Stimulated activated naive CD8-positive, alpha-beta T cell treated with anti-CD3 and anti-CD28 coated beads, Interleukin-15, amount 100 ng/mL, for 72 hours (primary cell): ENCODE results near the gene PRICKLE3.
A peak's percentile ranks its signal among the peaks of the same experiment; 100 is the strongest.

Source experiments
- ATAC-seq: fragments of 150-1000 bp; cut with Tn5 transposase; 2 replicates; pipeline ENCODE4 v1.10.0; 2021; ENCODE audit warnings: mild to moderate bottlenecking, moderate library complexity
- DNase-seq, 2 donors: peaks; one replicate each; pipeline ENCODE4 v3.0.0; 2021 to 2022
- H3K27ac Mint-ChIP-seq, 2 donors: one replicate each; pipeline ENCODE4 v1.8.0; 2022; ENCODE audit warnings: mild to moderate bottlenecking in 2 of 2, mixed read lengths in 2 of 2, moderate library complexity in 2 of 2
- H3K27me3 Mint-ChIP-seq: one replicate; pipeline ENCODE4 v1.8.0; 2022; ENCODE audit warnings: mixed read lengths
- H3K4me1 Mint-ChIP-seq: one replicate; pipeline ENCODE4 v1.8.0; 2022; ENCODE audit warnings: mild to moderate bottlenecking, mixed read lengths
- H3K4me3 Mint-ChIP-seq, 2 donors: one replicate each; pipeline ENCODE4 v1.8.0; 2022; ENCODE audit warnings: mild to moderate bottlenecking in 2 of 2, mixed read lengths in 2 of 2, moderate library complexity in 1 of 2
- H3K9me3 Mint-ChIP-seq, 2 donors: one replicate each; pipeline ENCODE4 v1.8.0; 2022; ENCODE audit warnings: mixed read lengths in 2 of 2

Gene PRICKLE3

GRCh38 chrX:49186125-49187027 lies at the start of gene PRICKLE3:
Gene PRICKLE3 (minus strand): TSS chrX:49186373. CDS start chrX:49186297, 76 bp downstream.
- ATAC-seq (peak; percentile 31), DNase-seq (peak; percentile 64 to 78)
- peak within 1 kb of the TSS; percentile 86 to 94 for H3K4me3 Mint-ChIP-seq
- peak within 1 kb of the TSS; percentile 39 to 76 for H3K27ac Mint-ChIP-seq
- H3K4me1 Mint-ChIP-seq = peaks cover 59% of the 10 kb centered on the region
- H3K27me3 Mint-ChIP-seq = no peaks in the 10 kb centered on the region
- H3K9me3 Mint-ChIP-seq = no peaks in the 10 kb centered on the region

DNA sequence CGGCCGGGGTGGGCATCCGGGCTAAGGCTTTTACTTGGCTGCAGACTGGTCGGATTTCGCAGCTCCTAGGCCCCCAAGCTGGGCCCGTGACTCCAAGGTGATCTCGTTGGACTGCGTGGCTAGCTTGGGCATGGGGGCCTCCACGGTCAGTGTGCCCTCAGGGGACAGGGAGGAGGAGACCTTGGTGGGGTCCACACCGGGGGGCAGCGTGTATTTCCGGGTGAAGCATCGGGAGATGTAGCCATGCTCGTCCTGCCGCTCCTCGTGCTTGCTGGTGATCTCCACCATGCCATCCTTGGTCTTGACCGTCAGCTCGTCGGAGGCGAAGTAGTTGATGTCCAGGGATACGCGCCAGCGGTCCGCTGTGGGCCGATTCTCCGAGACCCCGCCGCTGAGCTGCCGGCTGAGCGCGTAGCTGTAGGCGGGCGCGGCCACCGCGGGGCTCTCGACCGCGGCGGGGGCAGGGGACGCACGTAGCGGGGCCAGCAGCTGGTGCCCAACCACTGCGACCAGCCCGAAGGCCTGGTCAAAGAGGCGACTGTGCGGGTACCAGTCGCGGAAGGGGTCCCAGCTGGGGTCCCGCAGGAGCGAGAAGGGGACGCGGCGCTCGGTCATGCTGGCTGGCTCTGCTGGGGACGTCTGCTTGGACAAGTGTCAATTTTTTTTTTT lies 47.8 kb upstream of the PRICKLE3 start:
- DNase-seq = no peak
- Mint-ChIP-seq H3K4me1 (peaks cover 41% of the 10 kb centered on the region), H3K27ac (no peak overlapping the region), H3K9me3 (no peaks in the 10 kb centered on the region), H3K4me3 (peak overlapping the region in 1 of 2 donors; percentile 37), H3K27me3 (no peaks in the 10 kb centered on the region)
- ATAC-seq = no peak

GRCh38 chrX:49233176-49233575 lies 47.0 kb upstream of the PRICKLE3 start, which contains the start of gene CACNA1F:
Gene CACNA1F (minus strand): TSS chrX:49233340. CDS start chrX:49233309, 31 bp downstream.
- no peak for DNase-seq
- H3K9me3 Mint-ChIP-seq = no peaks in the 10 kb centered on the region
- no peaks in the 10 kb centered on the region for H3K27me3 Mint-ChIP-seq
- ATAC-seq = no peak
- peaks cover 41% of the 10 kb centered on the region for H3K4me1 Mint-ChIP-seq
- no peak within 1 kb of the TSS for H3K27ac Mint-ChIP-seq
- peak within 1 kb of the TSS in 1 of 2 donors; percentile 37 for H3K4me3 Mint-ChIP-seq

GRCh38 chrX:49232525-49232924 lies 46.4 kb upstream of the PRICKLE3 start:
- no peak for ATAC-seq
- no peak overlapping the region for H3K4me3 Mint-ChIP-seq
- H3K4me1 Mint-ChIP-seq = peaks cover 41% of the 10 kb centered on the region
- H3K27ac Mint-ChIP-seq = no peak overlapping the region
- H3K27me3 Mint-ChIP-seq = no peaks in the 10 kb centered on the region
- no peaks in the 10 kb centered on the region for H3K9me3 Mint-ChIP-seq
- DNase-seq = no peak

- Mint-ChIP-seq H3K27ac (peak overlapping the region in 1 of 2 donors; percentile 95), H3K9me3 (no peaks in the 10 kb centered on the region), H3K27me3 (no peaks in the 10 kb centered on the region), H3K4me3 (peak overlapping the region; percentile 80 to 81), H3K4me1 (peaks cover 30% of the 10 kb centered on the region)
- DNase-seq (no peak), ATAC-seq (no peak)
These were observed 45.3 kb upstream of the PRICKLE3 start for GRCh38 chrX:49231333-49232000.

- Mint-ChIP-seq H3K9me3 (no peaks in the 10 kb centered on the region), H3K27ac (peak overlapping the region; percentile 95 to 98), H3K27me3 (no peaks in the 10 kb centered on the region), H3K4me3 (peak overlapping the region; percentile 80 to 81), H3K4me1 (peaks cover 25% of the 10 kb centered on the region)
- DNase-seq (peak; percentile 51 to 68), ATAC-seq (peak; percentile 89)
These were observed 44.5 kb upstream of the PRICKLE3 start for GRCh38 chrX:49230500-49231232.

- ATAC-seq (no peak), DNase-seq (no peak)
- Mint-ChIP-seq H3K27me3 (no peaks in the 10 kb centered on the region), H3K27ac (no peak overlapping the region), H3K9me3 (no peaks in the 10 kb centered on the region), H3K4me3 (no peak overlapping the region), H3K4me1 (peaks cover 17% of the 10 kb centered on the region)
These were observed 42.0 kb upstream of the PRICKLE3 start for GRCh38 chrX:49228185-49228584.

GRCh38 chrX:49227726-49228125 lies 41.6 kb upstream of the PRICKLE3 start:
- Mint-ChIP-seq H3K9me3 (no peaks in the 10 kb centered on the region), H3K27me3 (no peaks in the 10 kb centered on the region), H3K4me1 (peaks cover 17% of the 10 kb centered on the region), H3K4me3 (no peak overlapping the region), H3K27ac (no peak overlapping the region)
- ATAC-seq (no peak), DNase-seq (no peak)

DNA sequence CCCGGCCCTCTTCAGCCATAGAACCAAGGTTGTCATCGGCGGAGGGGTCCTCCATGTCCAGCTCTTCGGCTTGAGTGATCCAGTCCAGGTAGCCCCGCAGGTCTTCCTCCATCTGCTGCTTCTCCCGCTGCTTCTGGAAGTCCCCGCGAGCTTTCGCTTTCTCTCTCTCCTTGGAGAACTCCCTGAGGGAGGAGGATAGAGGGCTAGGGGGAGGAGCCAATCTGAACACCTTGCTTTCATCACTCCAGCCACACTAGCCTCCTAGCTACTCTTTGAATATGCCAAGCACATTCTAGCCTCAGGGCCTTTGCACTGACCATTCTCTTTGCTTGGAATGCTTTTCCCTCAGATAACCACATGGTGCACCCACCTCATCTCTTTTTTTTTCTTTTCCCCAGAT lies 40.8 kb upstream of the PRICKLE3 start:
- DNase-seq (no peak), ATAC-seq (no peak)
- Mint-ChIP-seq H3K27me3 (no peaks in the 10 kb centered on the region), H3K4me1 (peaks cover 15% of the 10 kb centered on the region), H3K27ac (no peak overlapping the region), H3K9me3 (no peaks in the 10 kb centered on the region), H3K4me3 (no peak overlapping the region)

- H3K9me3 Mint-ChIP-seq = no peaks in the 10 kb centered on the region
- no peaks in the 10 kb centered on the region for H3K27me3 Mint-ChIP-seq
- ATAC-seq (no peak), DNase-seq (no peak)
- no peak overlapping the region for H3K27ac Mint-ChIP-seq
- peaks cover 5% of the 10 kb centered on the region for H3K4me1 Mint-ChIP-seq
- no peak overlapping the region for H3K4me3 Mint-ChIP-seq
These were observed 39.7 kb upstream of the PRICKLE3 start for GRCh38 chrX:49225858-49226257.

DNA sequence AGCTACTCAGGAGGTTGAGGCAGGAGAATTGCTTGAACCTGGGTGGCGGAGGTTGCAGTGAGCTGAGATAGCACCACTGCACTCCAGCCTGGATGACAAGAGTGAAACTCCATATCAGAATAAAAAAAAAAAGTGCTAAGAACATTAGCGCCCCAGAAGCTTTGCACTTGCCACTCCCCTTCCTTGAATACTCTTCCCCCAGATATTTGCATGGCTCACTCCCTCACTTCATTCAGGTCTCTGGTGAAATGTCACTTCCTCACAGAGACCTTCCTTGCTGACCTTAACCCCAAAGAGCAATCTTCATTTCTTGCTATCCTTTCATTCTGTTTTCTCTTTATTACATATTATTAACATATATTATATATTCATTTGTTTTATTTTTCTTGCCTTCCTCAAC lies 35.7 kb upstream of the PRICKLE3 start:
- H3K27me3 Mint-ChIP-seq = no peaks in the 10 kb centered on the region
- no peak for ATAC-seq

DNA sequence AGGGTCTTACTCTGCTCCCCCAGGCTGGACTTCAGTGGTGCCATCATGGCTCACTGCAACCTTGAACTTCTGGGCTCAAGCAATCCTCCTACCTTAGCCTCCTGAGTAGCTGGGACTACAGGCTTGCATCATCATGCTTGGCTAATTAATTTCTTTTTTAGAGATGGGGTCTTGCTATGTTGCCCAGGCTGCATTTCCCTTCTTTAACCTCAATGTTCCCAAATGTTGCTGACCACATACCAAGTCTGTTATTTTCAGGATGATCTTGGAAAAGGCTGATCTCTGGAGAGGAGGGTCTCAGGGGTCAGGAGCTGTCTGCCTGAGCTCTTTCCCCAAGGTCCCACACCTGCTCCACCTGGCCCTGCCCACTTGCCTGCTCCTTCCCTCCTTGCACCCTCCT lies 33.9 kb upstream of the PRICKLE3 start:
- Mint-ChIP-seq H3K4me1 (no peaks in the 10 kb centered on the region), H3K4me3 (no peak overlapping the region), H3K9me3 (no peaks in the 10 kb centered on the region), H3K27ac (no peak overlapping the region), H3K27me3 (no peaks in the 10 kb centered on the region)
- ATAC-seq (no peak), DNase-seq (no peak)

More for the DNA sequence above, 35.7 kb upstream of the PRICKLE3 start:
- DNase-seq = no peak
- no peaks in the 10 kb centered on the region for H3K4me1 Mint-ChIP-seq
- no peak overlapping the region for H3K27ac Mint-ChIP-seq
- no peaks in the 10 kb centered on the region for H3K9me3 Mint-ChIP-seq
- H3K4me3 Mint-ChIP-seq = no peak overlapping the region

GRCh38 chrX:49214996-49215526 lies 28.9 kb upstream of the PRICKLE3 start:
- H3K27me3 Mint-ChIP-seq = no peaks in the 10 kb centered on the region
- H3K9me3 Mint-ChIP-seq = peaks cover 9 to 16% of the 10 kb centered on the region in 2 donors
- H3K4me1 Mint-ChIP-seq = no peaks in the 10 kb centered on the region
- no peak overlapping the region for H3K27ac Mint-ChIP-seq
- DNase-seq (no peak), ATAC-seq (no peak)
- H3K4me3 Mint-ChIP-seq = no peak overlapping the region

GRCh38 chrX:49214416-49214815 lies 28.2 kb upstream of the PRICKLE3 start:
- Mint-ChIP-seq H3K27ac (no peak overlapping the region), H3K27me3 (no peaks in the 10 kb centered on the region), H3K4me3 (no peak overlapping the region), H3K9me3 (peaks cover 9 to 16% of the 10 kb centered on the region in 2 donors), H3K4me1 (no peaks in the 10 kb centered on the region)
- DNase-seq (no peak), ATAC-seq (no peak)

DNA sequence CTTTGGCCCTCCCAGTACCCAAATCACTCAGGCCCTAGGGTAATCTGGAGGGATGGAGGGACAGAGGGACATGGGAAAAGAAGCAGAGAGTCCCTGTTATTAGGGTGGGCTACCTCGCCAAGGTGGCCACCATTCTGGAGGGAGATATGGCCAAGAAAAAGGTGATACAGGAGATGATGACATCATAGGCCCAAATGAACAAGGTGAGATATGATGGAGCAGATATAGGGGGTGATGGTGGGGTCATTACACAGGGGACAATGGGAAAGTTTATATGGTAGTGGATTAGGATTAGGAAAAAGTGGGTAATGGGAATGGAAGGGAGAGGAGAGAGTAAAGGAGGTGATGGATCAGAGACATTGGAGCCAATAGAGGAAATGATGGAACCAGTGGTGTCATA lies 26.7 kb upstream of the PRICKLE3 start:
- H3K4me1 Mint-ChIP-seq = no peaks in the 10 kb centered on the region
- H3K27me3 Mint-ChIP-seq = no peaks in the 10 kb centered on the region

More for the DNA sequence above, 26.7 kb upstream of the PRICKLE3 start:
- ATAC-seq (no peak), DNase-seq (no peak)
- peaks cover 9 to 16% of the 10 kb centered on the region in 2 donors for H3K9me3 Mint-ChIP-seq
- H3K27ac Mint-ChIP-seq = no peak overlapping the region
- H3K4me3 Mint-ChIP-seq = no peak overlapping the region
